ENCODE results near the gene LRIG2.

DNA sequence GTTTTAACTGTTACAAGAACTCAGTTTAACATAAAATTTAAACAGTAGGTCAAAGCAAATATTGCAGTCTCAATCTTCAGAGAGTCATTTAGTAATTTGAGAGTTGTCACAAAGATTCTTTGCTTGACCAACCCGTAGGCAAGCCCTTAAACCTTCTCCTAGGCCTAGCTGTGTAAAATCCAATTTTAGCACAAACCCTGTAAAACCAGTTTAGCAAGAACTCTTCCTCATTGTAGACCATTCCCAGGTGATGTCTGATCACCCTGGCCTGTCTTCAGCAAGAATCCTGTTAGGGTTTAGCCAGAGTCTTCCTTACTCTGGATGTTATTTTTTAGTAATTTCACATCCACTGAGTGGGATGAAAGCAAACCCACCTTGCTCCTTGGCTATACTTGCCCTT lies 30.1 kb downstream of the LRIG2 start:
- TF ChIP-seq, protein P1, sequence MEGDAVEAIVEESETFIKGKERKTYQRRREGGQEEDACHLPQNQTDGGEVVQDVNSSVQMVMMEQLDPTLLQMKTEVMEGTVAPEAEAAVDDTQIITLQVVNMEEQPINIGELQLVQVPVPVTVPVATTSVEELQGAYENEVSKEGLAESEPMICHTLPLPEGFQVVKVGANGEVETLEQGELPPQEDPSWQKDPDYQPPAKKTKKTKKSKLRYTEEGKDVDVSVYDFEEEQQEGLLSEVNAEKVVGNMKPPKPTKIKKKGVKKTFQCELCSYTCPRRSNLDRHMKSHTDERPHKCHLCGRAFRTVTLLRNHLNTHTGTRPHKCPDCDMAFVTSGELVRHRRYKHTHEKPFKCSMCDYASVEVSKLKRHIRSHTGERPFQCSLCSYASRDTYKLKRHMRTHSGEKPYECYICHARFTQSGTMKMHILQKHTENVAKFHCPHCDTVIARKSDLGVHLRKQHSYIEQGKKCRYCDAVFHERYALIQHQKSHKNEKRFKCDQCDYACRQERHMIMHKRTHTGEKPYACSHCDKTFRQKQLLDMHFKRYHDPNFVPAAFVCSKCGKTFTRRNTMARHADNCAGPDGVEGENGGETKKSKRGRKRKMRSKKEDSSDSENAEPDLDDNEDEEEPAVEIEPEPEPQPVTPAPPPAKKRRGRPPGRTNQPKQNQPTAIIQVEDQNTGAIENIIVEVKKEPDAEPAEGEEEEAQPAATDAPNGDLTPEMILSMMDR (IDR thresholded peaks at IDR 0.05; ENCODE audit: insufficient read depth, low read length, poor library complexity, severe bottlenecking) = no peak
- TF ChIP-seq EZH2phosphoT487 (conservative IDR thresholded peaks at IDR 0.05; ENCODE audit: low read length) = no peak
